ENCODE results near the gene ADGRV1.

Gene ADGRV1

GRCh38 chr5:91194824-91195381 lies 636.3 kb downstream of the ADGRV1 start:
- DNase-seq (ENCODE audit: low read depth in 2 of 2) = no peak

GRCh38 chr5:91200692-91201091 lies 642.1 kb downstream of the ADGRV1 start:
- DNase-seq (ENCODE audit: low read depth in 2 of 2) = no peak

- no peak for DNase-seq (ENCODE audit: low read depth in 2 of 2)
Measured at GRCh38 chr5:91206103-91206502, 647.5 kb downstream of the ADGRV1 start.

- DNase-seq (ENCODE audit: low read depth in 2 of 2) = peak; percentile 28 to 37
Measured at GRCh38 chr5:91206734-91207133, 648.1 kb downstream of the ADGRV1 start.

GRCh38 chr5:91207248-91207647 lies 648.7 kb downstream of the ADGRV1 start:
- no peak for DNase-seq (ENCODE audit: low read depth in 2 of 2)

GRCh38 chr5:91211997-91212713 lies 653.6 kb downstream of the ADGRV1 start:
- peak in 1 of 2 experiments; percentile 12 for DNase-seq (ENCODE audit: low read depth in 2 of 2)

GRCh38 chr5:91212714-91213092 lies 654.1 kb downstream of the ADGRV1 start:
- DNase-seq (ENCODE audit: low read depth in 2 of 2) = peak; percentile 88 to 90
